Measurements from ENCODE around the gene RBP4. TPM values are rescaled to one million over a fixed set of nuclear protein-coding genes. Genes with fewer than 3 reads are reported as not detected.

Gene RBP4
- total and polyA plus RNA-seq, 10 of the 15 experiments (the other 5 are each of a cell fraction or from before 2014, with no cell fraction given), result 1.2 TPM; not detected in 9

DNA sequence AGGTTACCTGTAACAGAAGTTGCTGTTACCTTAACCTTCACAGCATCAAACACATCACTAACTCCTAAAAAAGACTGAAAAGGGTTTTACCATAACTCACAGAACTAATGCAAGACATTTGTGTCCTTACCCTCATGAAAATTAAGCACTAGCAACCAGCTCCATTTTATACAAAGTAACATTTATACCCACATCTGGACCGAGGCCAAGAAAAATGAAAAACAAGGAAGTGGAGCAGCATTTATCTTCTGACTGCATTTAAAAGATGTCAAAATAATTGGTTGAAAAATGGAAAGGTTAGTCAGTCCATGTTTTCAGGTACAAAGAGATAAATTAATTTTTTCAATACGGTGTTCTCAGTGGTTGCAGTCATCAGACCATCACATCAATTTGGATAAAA lies 3.1 kb upstream of the RBP4 start:
- Histone ChIP-seq H3K79me2 (ENCODE audit: control insufficient read depth, insufficient read depth, low read length) (no peaks in the 10 kb centered on the region), H4K20me1 (ENCODE audit: control insufficient read depth, insufficient read depth) (no peaks in the 10 kb centered on the region), H3K9ac (ENCODE audit: control insufficient read depth, insufficient read depth, low read length) (no peak overlapping the region), H3K9me3 (replicated peaks; ENCODE audit: control insufficient read depth, insufficient read depth, low read length) (no peaks in the 10 kb centered on the region), H2AFZ (ENCODE audit: control insufficient read depth, low read depth, low read length) (no peak overlapping the region), H3K27me3 (replicated peaks in 1 of 2; ENCODE audit: control insufficient read depth in 2 of 2, insufficient read depth in 2 of 2, low read length in 1 of 2) (peaks cover 6% of the 10 kb centered on the region in 2 experiments; a peak in 3 of 4 replicates), H3K4me1 (ENCODE audit: control insufficient read depth, insufficient read depth, low read length) (no peaks in the 10 kb centered on the region), H3K4me3 (no peak overlapping the region), H3K27ac (ENCODE audit: control insufficient read depth, insufficient read depth) (no peak overlapping the region), H3K4me2 (ENCODE audit: control insufficient read depth, insufficient read depth) (no peak overlapping the region), H3K36me3 (ENCODE audit: control insufficient read depth in 2 of 2, insufficient read depth in 2 of 2, low read length in 1 of 2) (no peaks in the 10 kb centered on the region)
- FAIRE-seq, result no peak
- no peak for ATAC-seq
- 23% methylated on average over 2 of the region's 2 CpGs for WGBS (ENCODE audit: insufficient coverage, insufficient replicate concordance, low lambda C conversion rate, missing lambda C conversion rate)
- DNase-seq (ENCODE audit: low read depth, low spot score), result no peak
- RAD21 ChIA-PET (ENCODE audit: unreplicated experiment), result no interaction called here
- TF ChIP-seq, protein P1, sequence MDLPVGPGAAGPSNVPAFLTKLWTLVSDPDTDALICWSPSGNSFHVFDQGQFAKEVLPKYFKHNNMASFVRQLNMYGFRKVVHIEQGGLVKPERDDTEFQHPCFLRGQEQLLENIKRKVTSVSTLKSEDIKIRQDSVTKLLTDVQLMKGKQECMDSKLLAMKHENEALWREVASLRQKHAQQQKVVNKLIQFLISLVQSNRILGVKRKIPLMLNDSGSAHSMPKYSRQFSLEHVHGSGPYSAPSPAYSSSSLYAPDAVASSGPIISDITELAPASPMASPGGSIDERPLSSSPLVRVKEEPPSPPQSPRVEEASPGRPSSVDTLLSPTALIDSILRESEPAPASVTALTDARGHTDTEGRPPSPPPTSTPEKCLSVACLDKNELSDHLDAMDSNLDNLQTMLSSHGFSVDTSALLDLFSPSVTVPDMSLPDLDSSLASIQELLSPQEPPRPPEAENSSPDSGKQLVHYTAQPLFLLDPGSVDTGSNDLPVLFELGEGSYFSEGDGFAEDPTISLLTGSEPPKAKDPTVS (IDR thresholded peaks at IDR 0.05; ENCODE audit: low read depth, low read length), result no peak
- TF ChIP-seq, protein P2, sequence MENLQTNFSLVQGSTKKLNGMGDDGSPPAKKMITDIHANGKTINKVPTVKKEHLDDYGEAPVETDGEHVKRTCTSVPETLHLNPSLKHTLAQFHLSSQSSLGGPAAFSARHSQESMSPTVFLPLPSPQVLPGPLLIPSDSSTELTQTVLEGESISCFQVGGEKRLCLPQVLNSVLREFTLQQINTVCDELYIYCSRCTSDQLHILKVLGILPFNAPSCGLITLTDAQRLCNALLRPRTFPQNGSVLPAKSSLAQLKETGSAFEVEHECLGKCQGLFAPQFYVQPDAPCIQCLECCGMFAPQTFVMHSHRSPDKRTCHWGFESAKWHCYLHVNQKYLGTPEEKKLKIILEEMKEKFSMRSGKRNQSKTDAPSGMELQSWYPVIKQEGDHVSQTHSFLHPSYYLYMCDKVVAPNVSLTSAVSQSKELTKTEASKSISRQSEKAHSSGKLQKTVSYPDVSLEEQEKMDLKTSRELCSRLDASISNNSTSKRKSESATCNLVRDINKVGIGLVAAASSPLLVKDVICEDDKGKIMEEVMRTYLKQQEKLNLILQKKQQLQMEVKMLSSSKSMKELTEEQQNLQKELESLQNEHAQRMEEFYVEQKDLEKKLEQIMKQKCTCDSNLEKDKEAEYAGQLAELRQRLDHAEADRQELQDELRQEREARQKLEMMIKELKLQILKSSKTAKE (IDR thresholded peaks at IDR 0.05; ENCODE audit: low read depth, poor library complexity, severe bottlenecking), result no peak
- TF ChIP-seq BRCA1 (IDR thresholded peaks at IDR 0.05; ENCODE audit: low read depth, low read length) (no peak), NR2C1 (IDR thresholded peaks at IDR 0.05) (no peak), CHD2 (IDR thresholded peaks at IDR 0.05; ENCODE audit: borderline replicate concordance, low read depth, low read length) (no peak), SUZ12 (IDR thresholded peaks at IDR 0.05; ENCODE audit: unreplicated experiment) (no peak), ETV6 (conservative IDR thresholded peaks at IDR 0.05 in 1 of 2, IDR thresholded peaks at IDR 0.05 in 1 of 2; ENCODE audit: borderline replicate concordance in 1 of 2, low read depth in 1 of 2) (no peak), ASH2L (IDR thresholded peaks at IDR 0.05; ENCODE audit: borderline replicate concordance, low read depth) (no peak), FOXK2 (IDR thresholded peaks at IDR 0.05) (no peak), SIN3A (IDR thresholded peaks at IDR 0.05; ENCODE audit: low read depth, low read length) (no peak), SUPT20H (IDR thresholded peaks at IDR 0.05; ENCODE audit: borderline replicate concordance, control insufficient read depth, low read depth, low read length) (no peak)
- TF ChIP-seq, protein P3, sequence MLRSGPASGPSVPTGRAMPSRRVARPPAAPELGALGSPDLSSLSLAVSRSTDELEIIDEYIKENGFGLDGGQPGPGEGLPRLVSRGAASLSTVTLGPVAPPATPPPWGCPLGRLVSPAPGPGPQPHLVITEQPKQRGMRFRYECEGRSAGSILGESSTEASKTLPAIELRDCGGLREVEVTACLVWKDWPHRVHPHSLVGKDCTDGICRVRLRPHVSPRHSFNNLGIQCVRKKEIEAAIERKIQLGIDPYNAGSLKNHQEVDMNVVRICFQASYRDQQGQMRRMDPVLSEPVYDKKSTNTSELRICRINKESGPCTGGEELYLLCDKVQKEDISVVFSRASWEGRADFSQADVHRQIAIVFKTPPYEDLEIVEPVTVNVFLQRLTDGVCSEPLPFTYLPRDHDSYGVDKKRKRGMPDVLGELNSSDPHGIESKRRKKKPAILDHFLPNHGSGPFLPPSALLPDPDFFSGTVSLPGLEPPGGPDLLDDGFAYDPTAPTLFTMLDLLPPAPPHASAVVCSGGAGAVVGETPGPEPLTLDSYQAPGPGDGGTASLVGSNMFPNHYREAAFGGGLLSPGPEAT (IDR thresholded peaks at IDR 0.05; ENCODE audit: low read depth), result no peak
- CTCF ChIA-PET, result no interaction called here
- POLR2A ChIA-PET, result no interaction called here
- intact Hi-C loops (cut with micrococcal nuclease; ENCODE audit: unreplicated experiment) (no loop called here), in situ Hi-C loops (cut with MboI) (no loop called here)
- BruUV-seq (replicated peaks), result no TSS peak
- SMC1A ChIA-PET (ENCODE audit: uncharacterized antibody, unreplicated experiment), result no interaction called here
